Adrenal gland (tissue), 12 donors: ENCODE results near the gene FSTL1. TPM values are rescaled to one million over a fixed set of nuclear protein-coding genes. Genes with fewer than 3 reads are reported as not detected.

Source experiments
- DNase-seq, 7 donors: peaks; one replicate each; pipeline ENCODE4 v3.0.0-alpha.2; 2019 to 2020
- H3K27ac ChIP-seq, 5 donors: fragments of 200-600 bp; sonication (generic) in 4 of 5; 1 replicate in 3 of 5; 2 replicates in 2 of 5; pipeline versions ENCODE4 v1.5.1 to v1.8.0; 2016 to 2020; ENCODE audit warnings: mild to moderate bottlenecking in 1 of 5
- H3K27me3 ChIP-seq: fragments of 200-600 bp; 2 replicates; pipeline ENCODE4 v1.8.0; 2021
- H3K36me3 ChIP-seq, 2 donors: fragments of 200-600 bp; replicated peaks in 1 of 2; 1 replicate in 1 of 2; 2 replicates in 1 of 2; pipeline versions ENCODE4 v1.5.1 to v1.8.0; 2018 to 2022
- H3K4me1 ChIP-seq, 2 donors: fragments of 200-600 bp; replicated peaks in 1 of 2; 1 replicate in 1 of 2; 2 replicates in 1 of 2; pipeline versions ENCODE4 v1.5.1 to v1.8.0; 2018 to 2021
- H3K4me3 ChIP-seq, 4 donors: fragments of 200-600 bp; sonication (generic) in 3 of 4; one replicate each; pipeline ENCODE4 v1.5.1; 2016 to 2018
- H3K9me3 ChIP-seq, 3 donors: fragments of 200-600 bp; sonication (generic) in 1 of 3; replicated peaks in 1 of 3; 1 replicate in 2 of 3; 2 replicates in 1 of 3; pipeline versions ENCODE4 v1.5.1 to v1.8.0; 2016 to 2021
- POLR2A ChIP-seq, 2 donors: fragments of 450-650 bp; IDR thresholded peaks; one replicate each; pipeline ENCODE4 v1.6.1; 2017; ENCODE audit warnings: antibody characterized with exemption in 2 of 2, mild to moderate bottlenecking in 2 of 2, moderate library complexity in 1 of 2
- WGBS, 4 donors: extraction: QIAGEN DNeasy Blood & Tissue Kit in 2 of 4; methylation state at CpG; one replicate each; pipeline versions ENCODE4 v1.1.5 to v1.1.7; 2013 to 2017; 5-methylcytosine and 5-hydroxymethylcytosine counted together
- intact Hi-C, 2 donors: fragments of 100-400 bp; cut with DNase I; formaldehyde crosslinking; loops; one replicate each; pipeline versions ENCODE4 v1.14.1 to v1.15.0; 2022 to 2023
- polyA plus RNA-seq, 3 donors: library from polyadenylated mRNA; stranded (reverse); fragments of 200-250 nt in 2 of 3; fragments of 350-450 nt in 1 of 3; fragmentation: Illumina TruSeq in 1 of 3; extraction: RNeasy Lipid Tissue Mini Kit (QIAGEN cat#74804) in 1 of 3; gene quantifications; one replicate each; pipeline ENCODE4 v1.2.3, GENCODE V29; 2013 to 2014
- total RNA-seq, 9 donors: library from RNA; depleted of rRNA in 4 of 9; stranded (reverse); fragments of >200 nt in 4 of 9; fragments of 120-200 nt in 1 of 9; fragmentation: NEBNext Ultra II Directional in 1 of 9; extraction: Animal tissue kit (Norgen Biotek cat#: 25700) in 1 of 9; gene quantifications; one replicate each; pipeline versions ENCODE4 v1.1.0 to v1.2.4, GENCODE V29; 2013 to 2023
- TF ChIP-seq, protein P1 (sequence below), 6 experiments: fragments of 450-650 bp in 4 of 6; fragments of 200-600 bp in 2 of 6; sonication (generic) in 1 of 6; IDR thresholded peaks; 1 replicate in 5 of 6; 2 replicates in 1 of 6; pipeline versions ENCODE4 v1.5.1 to v1.8.0; 2016 to 2021; ENCODE audit warnings: antibody characterized with exemption in 6 of 6, mild to moderate bottlenecking in 2 of 6, moderate library complexity in 1 of 6
- donor health status: healthy with polysubstance abuse.
- donor health status: Bipolar disorder and iron deficiency.
- donor health status: DM: yes; HTN: yes; CAD: no.
- donor health status: DM: no; HTN: no; CAD: no.
- donor health status: DM: no; HTN: no; CAD: no.
- donor health status: DM: yes; HTN: yes; CAD: no.

Gene FSTL1
- total and polyA plus RNA-seq, 12 donors, result 45.6 to 625 (median 306) TPM

GRCh38 chr3:120469440-120469839 is 18.6 kb upstream of the FSTL1 start:
- Histone ChIP-seq H3K4me3 (no peak overlapping the region), H3K4me1 (no peaks in the 10 kb centered on the region), H3K9me3 (no peaks in the 10 kb centered on the region), H3K36me3 (no peaks in the 10 kb centered on the region), H3K27ac (no peak overlapping the region), H3K27me3 (no peaks in the 10 kb centered on the region)
- DNase-seq, result no peak
- TF ChIP-seq, protein P1, sequence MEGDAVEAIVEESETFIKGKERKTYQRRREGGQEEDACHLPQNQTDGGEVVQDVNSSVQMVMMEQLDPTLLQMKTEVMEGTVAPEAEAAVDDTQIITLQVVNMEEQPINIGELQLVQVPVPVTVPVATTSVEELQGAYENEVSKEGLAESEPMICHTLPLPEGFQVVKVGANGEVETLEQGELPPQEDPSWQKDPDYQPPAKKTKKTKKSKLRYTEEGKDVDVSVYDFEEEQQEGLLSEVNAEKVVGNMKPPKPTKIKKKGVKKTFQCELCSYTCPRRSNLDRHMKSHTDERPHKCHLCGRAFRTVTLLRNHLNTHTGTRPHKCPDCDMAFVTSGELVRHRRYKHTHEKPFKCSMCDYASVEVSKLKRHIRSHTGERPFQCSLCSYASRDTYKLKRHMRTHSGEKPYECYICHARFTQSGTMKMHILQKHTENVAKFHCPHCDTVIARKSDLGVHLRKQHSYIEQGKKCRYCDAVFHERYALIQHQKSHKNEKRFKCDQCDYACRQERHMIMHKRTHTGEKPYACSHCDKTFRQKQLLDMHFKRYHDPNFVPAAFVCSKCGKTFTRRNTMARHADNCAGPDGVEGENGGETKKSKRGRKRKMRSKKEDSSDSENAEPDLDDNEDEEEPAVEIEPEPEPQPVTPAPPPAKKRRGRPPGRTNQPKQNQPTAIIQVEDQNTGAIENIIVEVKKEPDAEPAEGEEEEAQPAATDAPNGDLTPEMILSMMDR (IDR thresholded peaks at IDR 0.05), result no peak
- no peak for TF ChIP-seq POLR2A (IDR thresholded peaks at IDR 0.05)
- intact Hi-C loops, result loop anchor here in 1 of 2 donors (10.0 kb wide), 1 partner anchor 75 kb away; no protein-coding TSS in a partner anchor
- WGBS, 4 donors, result 89 to 97% (median 92%) methylated on average over 3 of the region's 3 CpGs

DNA sequence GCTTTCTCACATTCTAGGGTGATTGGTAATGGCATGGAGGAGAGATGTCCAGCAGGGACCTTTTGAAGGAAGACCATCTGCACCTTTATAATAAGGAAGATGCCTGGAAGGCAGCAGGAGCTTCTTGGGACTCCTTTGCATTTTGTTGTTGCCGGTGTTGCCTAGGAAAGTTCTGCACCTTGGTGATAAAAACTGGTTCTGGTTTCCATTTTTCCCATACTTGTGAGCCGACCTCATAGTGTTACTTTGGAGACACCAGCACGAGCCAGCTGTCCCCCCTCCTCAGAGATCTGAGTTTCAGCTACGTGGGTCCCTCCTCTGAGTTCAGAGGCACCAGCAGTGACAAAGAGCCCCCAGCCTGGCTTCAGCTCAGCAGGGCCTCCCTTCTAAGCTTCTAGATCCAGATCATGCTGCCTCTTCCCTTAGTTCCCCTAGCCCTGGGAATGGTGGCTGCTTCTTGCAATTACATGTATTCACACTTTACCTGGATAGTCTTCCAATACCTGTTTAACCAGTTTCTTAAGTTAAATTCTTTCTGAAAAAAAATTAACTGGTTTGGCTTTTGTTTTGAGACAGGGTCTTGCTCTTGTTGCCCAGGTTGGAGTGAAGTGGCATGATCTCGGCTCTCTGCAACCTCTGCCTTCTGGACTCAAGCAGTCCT is 18.0 kb upstream of the FSTL1 start:
- Histone ChIP-seq H3K4me3 (no peak overlapping the region), H3K4me1 (no peaks in the 10 kb centered on the region), H3K9me3 (no peaks in the 10 kb centered on the region), H3K27me3 (no peaks in the 10 kb centered on the region), H3K27ac (no peak overlapping the region), H3K36me3 (no peaks in the 10 kb centered on the region)
- TF ChIP-seq, protein P1 (IDR thresholded peaks at IDR 0.05), result no peak
- TF ChIP-seq POLR2A (IDR thresholded peaks at IDR 0.05), result no peak
- intact Hi-C loops, result loop anchor here in 1 of 2 donors (10.0 kb wide), 1 partner anchor 76 kb away; no protein-coding TSS in a partner anchor
- no peak for DNase-seq
- WGBS, 4 donors, result 89 to 98% (median 94%) methylated on average over 5 of the region's 5 CpGs

DNA sequence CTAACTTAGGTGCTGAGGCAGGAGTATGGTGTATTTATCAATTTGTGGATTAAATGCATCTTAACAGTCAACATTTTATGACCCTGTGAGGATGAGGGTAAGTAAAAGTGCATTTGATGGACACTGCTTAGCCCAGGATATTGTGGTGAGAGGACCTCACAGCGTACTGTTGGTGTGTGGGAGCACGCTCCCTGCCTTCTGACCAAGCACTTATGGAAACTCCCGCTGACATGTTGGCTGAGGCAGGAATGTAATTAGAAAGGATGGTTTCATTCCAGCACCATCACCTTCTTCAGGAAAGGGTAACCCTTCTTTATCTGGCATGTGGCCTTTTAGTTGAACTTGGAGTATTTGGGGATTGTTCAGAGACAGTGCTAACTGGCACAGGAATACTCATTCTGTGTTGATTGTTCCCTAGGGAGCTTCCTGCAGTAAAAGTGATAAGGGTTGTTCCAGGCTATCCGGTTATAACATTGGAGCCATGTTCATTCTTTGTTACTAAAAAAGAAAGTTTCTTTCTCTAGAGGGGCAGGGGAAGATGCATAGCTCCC is 11.7 kb upstream of the FSTL1 start:
- H3K4me3 ChIP-seq, result no peak overlapping the region
- H3K27me3 ChIP-seq, result no peaks in the 10 kb centered on the region
- no peaks in the 10 kb centered on the region for H3K36me3 ChIP-seq
- peaks cover 0 to 9% of the 10 kb centered on the region in 2 donors for H3K4me1 ChIP-seq
- intact Hi-C loops, result loop anchor here in 1 of 2 donors (10.0 kb wide), 1 partner anchor 82 kb away; no protein-coding TSS in a partner anchor
- 68 to 85% (median 77%) methylated on average over 4 of the region's 4 CpGs for WGBS, 4 donors
- DNase-seq, result no peak
- H3K9me3 ChIP-seq, result no peaks in the 10 kb centered on the region
- peak overlapping the region in 1 of 5 donors; percentile 5 for H3K27ac ChIP-seq
- TF ChIP-seq POLR2A (IDR thresholded peaks at IDR 0.05), result no peak
- TF ChIP-seq, protein P1 (IDR thresholded peaks at IDR 0.05), result no peak

DNA sequence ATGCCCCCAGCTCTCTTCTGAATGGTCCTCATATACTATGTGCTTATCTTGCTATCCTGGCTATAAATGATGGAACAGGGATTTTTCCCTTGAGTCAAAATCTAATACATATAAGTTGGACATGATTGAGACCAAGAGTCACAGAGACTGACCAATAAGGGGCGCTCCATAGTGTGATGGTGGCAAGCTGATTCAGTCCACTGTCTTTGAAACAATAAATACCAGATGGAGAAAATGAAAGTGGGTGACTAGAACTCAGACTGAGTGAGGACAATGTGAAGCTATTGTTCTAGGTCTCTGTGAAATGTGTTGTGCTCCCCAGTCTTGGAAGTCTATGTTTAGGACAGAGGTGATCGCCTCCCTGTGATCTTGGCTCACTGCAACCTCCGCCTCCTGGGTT is 10.6 kb upstream of the FSTL1 start:
- Histone ChIP-seq H3K27me3 (no peaks in the 10 kb centered on the region), H3K9me3 (no peaks in the 10 kb centered on the region), H3K4me1 (peaks cover 0 to 9% of the 10 kb centered on the region in 2 donors), H3K36me3 (no peaks in the 10 kb centered on the region), H3K27ac (no peak overlapping the region), H3K4me3 (no peak overlapping the region)
- intact Hi-C loops, result loop anchor here in 1 of 2 donors (10.0 kb wide), 1 partner anchor 83 kb away; no protein-coding TSS in a partner anchor
- WGBS, 4 donors, result 81 to 94% (median 92%) methylated on average over 3 of the region's 3 CpGs
- TF ChIP-seq POLR2A (IDR thresholded peaks at IDR 0.05), result no peak
- TF ChIP-seq, protein P1 (IDR thresholded peaks at IDR 0.05), result no peak
- DNase-seq, result no peak
